ENCODE measurements around the gene CHCHD6.

The CHCHD6 gene

GRCh38 chr3:126854666-126855065 is 150.6 kb downstream of the CHCHD6 start:
- H3K4me1 ChIP-seq (ENCODE audit: control insufficient read depth, insufficient read depth, low read length) = peaks cover 45% of the 10 kb centered on the region
- no peak overlapping the region for H3K4me3 ChIP-seq (ENCODE audit: insufficient read depth, low read depth, low read length)
- H3K27ac ChIP-seq (ENCODE audit: insufficient read depth, low read depth, low read length, poor library complexity, severe bottlenecking) = no peak overlapping the region
- no peaks in the 10 kb centered on the region for H3K36me3 ChIP-seq (ENCODE audit: control insufficient read depth, insufficient read depth, low read length)
- WGBS, 2 experiments = 93 to 98% methylated on average over 5 of the region's 5 CpGs
- H3K9me3 ChIP-seq (ENCODE audit: control insufficient read depth, low read length) = no peaks in the 10 kb centered on the region
- H3K27me3 ChIP-seq (ENCODE audit: control insufficient read depth, insufficient read depth, low read length, poor library complexity, severe bottlenecking) = no peaks in the 10 kb centered on the region

DNA sequence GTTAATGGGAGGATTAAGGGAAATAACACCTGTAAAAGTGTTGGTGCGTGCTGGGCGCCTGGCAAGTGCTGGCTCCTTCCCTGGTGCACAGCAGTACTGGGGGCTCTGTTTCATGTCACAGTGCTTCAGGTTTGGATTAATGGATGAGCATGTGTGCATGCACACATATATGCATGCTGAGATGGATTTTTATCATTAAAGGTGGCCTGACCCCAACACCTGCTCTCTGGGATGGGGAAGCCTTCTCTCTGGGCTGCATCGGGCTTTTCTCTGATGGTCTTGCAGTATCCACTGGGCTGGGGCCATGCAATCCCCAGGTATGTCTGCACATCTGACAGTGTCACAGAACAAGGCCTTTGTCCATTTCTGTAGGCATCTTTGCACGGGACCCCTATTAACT is 151.3 kb downstream of the CHCHD6 start:
- WGBS, 2 experiments = 94 to 97% methylated on average over 4 of the region's 4 CpGs
- no peak overlapping the region for H3K4me3 ChIP-seq (ENCODE audit: insufficient read depth, low read depth, low read length)
- peaks cover 38% of the 10 kb centered on the region for H3K4me1 ChIP-seq (ENCODE audit: control insufficient read depth, insufficient read depth, low read length)
- H3K27ac ChIP-seq (ENCODE audit: insufficient read depth, low read depth, low read length, poor library complexity, severe bottlenecking) = no peak overlapping the region
- H3K9me3 ChIP-seq (ENCODE audit: control insufficient read depth, low read length) = no peaks in the 10 kb centered on the region
- H3K36me3 ChIP-seq (ENCODE audit: control insufficient read depth, insufficient read depth, low read length) = no peaks in the 10 kb centered on the region
- no peaks in the 10 kb centered on the region for H3K27me3 ChIP-seq (ENCODE audit: control insufficient read depth, insufficient read depth, low read length, poor library complexity, severe bottlenecking)

DNA sequence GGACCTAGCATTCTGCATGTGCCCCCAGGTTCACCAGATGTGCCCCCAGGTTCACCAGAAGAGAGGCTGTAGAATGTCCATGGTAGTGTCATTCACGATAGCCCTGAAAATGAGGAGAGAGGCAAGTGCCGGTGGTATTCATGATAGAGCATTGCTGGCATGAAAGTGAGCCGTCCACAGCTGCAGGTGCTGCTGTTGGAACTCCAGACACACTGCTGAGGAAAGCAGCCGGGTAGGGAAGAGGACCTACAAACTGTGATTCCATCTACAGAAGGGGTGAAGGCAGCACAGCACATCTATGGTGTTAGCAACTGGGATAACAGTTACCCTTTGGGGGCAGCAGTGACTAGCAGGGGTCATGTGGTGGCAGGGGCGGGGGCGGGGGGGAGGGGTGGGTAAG is 153.9 kb downstream of the CHCHD6 start:
- H3K4me3 ChIP-seq (ENCODE audit: insufficient read depth, low read depth, low read length) = no peak overlapping the region
- H3K4me1 ChIP-seq (ENCODE audit: control insufficient read depth, insufficient read depth, low read length) = peaks cover 16% of the 10 kb centered on the region
- H3K9me3 ChIP-seq (ENCODE audit: control insufficient read depth, low read length) = no peaks in the 10 kb centered on the region
- H3K36me3 ChIP-seq (ENCODE audit: control insufficient read depth, insufficient read depth, low read length) = no peaks in the 10 kb centered on the region
- no peak overlapping the region for H3K27ac ChIP-seq (ENCODE audit: insufficient read depth, low read depth, low read length, poor library complexity, severe bottlenecking)
- WGBS, 2 experiments = 91 to 92% methylated on average over 4 to 6 of the region's 6 CpGs
- H3K27me3 ChIP-seq (ENCODE audit: control insufficient read depth, insufficient read depth, low read length, poor library complexity, severe bottlenecking) = no peaks in the 10 kb centered on the region

GRCh38 chr3:126858401-126858800 is 154.4 kb downstream of the CHCHD6 start:
- Histone ChIP-seq H3K4me3 (ENCODE audit: insufficient read depth, low read depth, low read length) (no peak overlapping the region), H3K9me3 (ENCODE audit: control insufficient read depth, low read length) (no peaks in the 10 kb centered on the region)

DNA sequence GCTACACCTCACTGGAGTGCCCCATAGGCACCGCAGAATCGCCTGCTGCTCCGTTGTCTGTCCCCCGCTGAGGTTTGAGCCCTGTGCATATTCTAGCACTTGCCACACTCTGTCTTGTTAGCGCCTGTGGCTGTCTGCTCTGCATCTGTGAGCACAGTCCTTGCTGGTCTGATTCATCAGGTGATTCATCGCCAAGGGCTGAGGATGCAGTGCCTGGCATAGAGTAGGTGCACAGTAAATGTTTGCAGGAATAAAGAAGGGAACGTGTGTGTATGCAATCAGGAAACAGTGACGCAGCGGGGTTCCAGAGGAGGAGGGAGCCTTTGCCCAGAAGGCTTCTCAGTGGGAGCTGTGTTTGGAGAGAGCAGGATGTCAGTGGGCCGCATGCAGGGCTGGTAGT is 154.8 kb downstream of the CHCHD6 start:
- H3K27me3 ChIP-seq (ENCODE audit: control insufficient read depth, insufficient read depth, low read length, poor library complexity, severe bottlenecking) = no peaks in the 10 kb centered on the region
- H3K4me1 ChIP-seq (ENCODE audit: control insufficient read depth, insufficient read depth, low read length) = peaks cover 10% of the 10 kb centered on the region
- H3K9me3 ChIP-seq (ENCODE audit: control insufficient read depth, low read length) = no peaks in the 10 kb centered on the region
- no peak overlapping the region for H3K27ac ChIP-seq (ENCODE audit: insufficient read depth, low read depth, low read length, poor library complexity, severe bottlenecking)
- 54 to 59% methylated on average over 10 of the region's 10 CpGs for WGBS, 2 experiments
- H3K36me3 ChIP-seq (ENCODE audit: control insufficient read depth, insufficient read depth, low read length) = no peaks in the 10 kb centered on the region
- no peak overlapping the region for H3K4me3 ChIP-seq (ENCODE audit: insufficient read depth, low read depth, low read length)

More at GRCh38 chr3:126858401-126858800, 154.4 kb downstream of the CHCHD6 start:
- WGBS, 2 experiments = 85 to 86% methylated on average over 11 of the region's 11 CpGs
- Histone ChIP-seq H3K36me3 (ENCODE audit: control insufficient read depth, insufficient read depth, low read length) (no peaks in the 10 kb centered on the region), H3K27ac (ENCODE audit: insufficient read depth, low read depth, low read length, poor library complexity, severe bottlenecking) (no peak overlapping the region), H3K4me1 (ENCODE audit: control insufficient read depth, insufficient read depth, low read length) (peaks cover 12% of the 10 kb centered on the region), H3K27me3 (ENCODE audit: control insufficient read depth, insufficient read depth, low read length, poor library complexity, severe bottlenecking) (no peaks in the 10 kb centered on the region)

GRCh38 chr3:126859415-126860246 is 155.6 kb downstream of the CHCHD6 start:
- H3K9me3 ChIP-seq (ENCODE audit: control insufficient read depth, low read length) = no peaks in the 10 kb centered on the region
- 92 to 93% methylated on average over 16 of the region's 16 CpGs for WGBS, 2 experiments

GRCh38 chr3:126865736-126866135 is 161.7 kb downstream of the CHCHD6 start:
- 93 to 100% methylated on average over 1 of the region's 1 CpG for WGBS, 2 experiments
- no peaks in the 10 kb centered on the region for H3K36me3 ChIP-seq (ENCODE audit: control insufficient read depth, insufficient read depth, low read length)
- H3K9me3 ChIP-seq (ENCODE audit: control insufficient read depth, low read length) = no peaks in the 10 kb centered on the region
- no peaks in the 10 kb centered on the region for H3K4me1 ChIP-seq (ENCODE audit: control insufficient read depth, insufficient read depth, low read length)
- H3K27me3 ChIP-seq (ENCODE audit: control insufficient read depth, insufficient read depth, low read length, poor library complexity, severe bottlenecking) = no peaks in the 10 kb centered on the region
- no peak overlapping the region for H3K4me3 ChIP-seq (ENCODE audit: insufficient read depth, low read depth, low read length)
- no peak overlapping the region for H3K27ac ChIP-seq (ENCODE audit: insufficient read depth, low read depth, low read length, poor library complexity, severe bottlenecking)

More at GRCh38 chr3:126859415-126860246, 155.6 kb downstream of the CHCHD6 start:
- Histone ChIP-seq H3K4me1 (ENCODE audit: control insufficient read depth, insufficient read depth, low read length) (peaks cover 5% of the 10 kb centered on the region), H3K36me3 (ENCODE audit: control insufficient read depth, insufficient read depth, low read length) (no peaks in the 10 kb centered on the region), H3K27ac (ENCODE audit: insufficient read depth, low read depth, low read length, poor library complexity, severe bottlenecking) (no peak overlapping the region), H3K4me3 (ENCODE audit: insufficient read depth, low read depth, low read length) (no peak overlapping the region), H3K27me3 (ENCODE audit: control insufficient read depth, insufficient read depth, low read length, poor library complexity, severe bottlenecking) (no peaks in the 10 kb centered on the region)

DNA sequence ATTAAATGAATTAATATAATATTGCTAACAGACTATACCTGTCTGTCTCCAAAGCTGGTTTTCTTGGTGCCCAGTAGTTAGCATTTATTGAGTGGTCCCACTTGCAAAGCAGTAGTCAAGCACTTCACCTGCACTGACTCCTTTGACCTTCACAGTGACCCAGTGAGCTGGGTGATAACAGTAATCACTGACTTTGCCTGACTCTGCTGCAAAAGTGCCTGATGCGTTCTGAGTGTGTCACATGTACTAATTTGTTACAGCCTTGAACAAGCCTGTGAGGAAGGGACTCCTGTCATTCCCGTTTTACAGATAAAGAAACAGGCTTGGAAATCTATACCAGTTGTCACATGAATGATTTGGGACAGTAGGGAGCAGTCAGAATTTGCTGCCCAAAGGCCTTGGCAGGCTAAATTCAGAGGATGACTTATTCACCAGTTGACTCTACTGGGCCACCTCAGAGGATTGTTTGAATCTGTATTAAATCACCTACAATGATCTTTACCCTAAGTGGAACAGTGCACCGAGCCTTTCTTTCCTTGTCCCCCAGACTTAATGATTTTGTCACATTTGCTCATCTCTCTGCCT is 162.2 kb downstream of the CHCHD6 start:
- Histone ChIP-seq H3K36me3 (ENCODE audit: control insufficient read depth, insufficient read depth, low read length) (no peaks in the 10 kb centered on the region), H3K4me1 (ENCODE audit: control insufficient read depth, insufficient read depth, low read length) (no peaks in the 10 kb centered on the region), H3K9me3 (ENCODE audit: control insufficient read depth, low read length) (no peaks in the 10 kb centered on the region), H3K27ac (ENCODE audit: insufficient read depth, low read depth, low read length, poor library complexity, severe bottlenecking) (no peak overlapping the region), H3K27me3 (ENCODE audit: control insufficient read depth, insufficient read depth, low read length, poor library complexity, severe bottlenecking) (no peaks in the 10 kb centered on the region), H3K4me3 (ENCODE audit: insufficient read depth, low read depth, low read length) (no peak overlapping the region)
- 90 to 91% methylated on average over 3 of the region's 3 CpGs for WGBS, 2 experiments

- 89% methylated on average over 4 of the region's 4 CpGs for WGBS, 2 experiments
- H3K9me3 ChIP-seq (ENCODE audit: control insufficient read depth, low read length) = no peaks in the 10 kb centered on the region
- no peaks in the 10 kb centered on the region for H3K27me3 ChIP-seq (ENCODE audit: control insufficient read depth, insufficient read depth, low read length, poor library complexity, severe bottlenecking)
- no peaks in the 10 kb centered on the region for H3K36me3 ChIP-seq (ENCODE audit: control insufficient read depth, insufficient read depth, low read length)
- H3K27ac ChIP-seq (ENCODE audit: insufficient read depth, low read depth, low read length, poor library complexity, severe bottlenecking) = no peak overlapping the region
- H3K4me3 ChIP-seq (ENCODE audit: insufficient read depth, low read depth, low read length) = no peak overlapping the region
- H3K4me1 ChIP-seq (ENCODE audit: control insufficient read depth, insufficient read depth, low read length) = no peaks in the 10 kb centered on the region
Observed at GRCh38 chr3:126867190-126867862, 163.3 kb downstream of the CHCHD6 start.

GRCh38 chr3:126867863-126868200 is 163.8 kb downstream of the CHCHD6 start:
- WGBS, 2 experiments = 96 to 99% methylated on average over 1 of the region's 1 CpG
- no peaks in the 10 kb centered on the region for H3K4me1 ChIP-seq (ENCODE audit: control insufficient read depth, insufficient read depth, low read length)
- H3K27me3 ChIP-seq (ENCODE audit: control insufficient read depth, insufficient read depth, low read length, poor library complexity, severe bottlenecking) = no peaks in the 10 kb centered on the region
- H3K27ac ChIP-seq (ENCODE audit: insufficient read depth, low read depth, low read length, poor library complexity, severe bottlenecking) = no peak overlapping the region
- H3K9me3 ChIP-seq (ENCODE audit: control insufficient read depth, low read length) = no peaks in the 10 kb centered on the region
- no peaks in the 10 kb centered on the region for H3K36me3 ChIP-seq (ENCODE audit: control insufficient read depth, insufficient read depth, low read length)
- H3K4me3 ChIP-seq (ENCODE audit: insufficient read depth, low read depth, low read length) = no peak overlapping the region

All from ectodermal cell (in vitro differentiated cells).